Keratinocyte (primary cell): Measurements from ENCODE around the gene TBL1XR1. TPM values are rescaled to one million over a fixed set of nuclear protein-coding genes. Genes with fewer than 3 reads are reported as not detected.
A peak's percentile ranks its signal among the peaks of the same experiment; 100 is the strongest.

Experiments
- DNase-seq: peaks from one replicate; pipeline ENCODE4 v3.0.0-alpha.2; 2011; ENCODE audit warnings: low read depth, missing footprints, low spot score
- FAIRE-seq: peaks from 2 replicates; lab custom pipeline; 2011; peaks lifted over from hg19 to GRCh38; lab: Jason Lieb, UNC
- H2AFZ ChIP-seq: 2 replicates; pipeline ENCODE4 v1.6.0; 2012; ENCODE audit warnings: low read length, control low read depth, inconsistent platforms; ENCODE audit not compliant: control insufficient read depth
- H3K27ac ChIP-seq: 2 replicates; pipeline ENCODE4 v1.5.1; 2011; ENCODE audit warnings: low read length; ENCODE audit not compliant: control insufficient read depth, insufficient read depth
- H3K27me3 ChIP-seq: 3 replicates; pipeline ENCODE4 v1.6.0; 2011; ENCODE audit warnings: low read length; ENCODE audit not compliant: control insufficient read depth, insufficient read depth; ENCODE audit errors: extremely low read depth
- H3K36me3 ChIP-seq, 2 experiments: 2 replicates in 1 of 2; 3 replicates in 1 of 2; pipeline ENCODE4 v1.5.1; 2011; ENCODE audit warnings: low read length in 2 of 2, mild to moderate bottlenecking in 1 of 2; ENCODE audit not compliant: control insufficient read depth in 2 of 2, insufficient read depth in 2 of 2; ENCODE audit errors: extremely low read depth in 1 of 2
- H3K4me1 ChIP-seq: 3 replicates; pipeline ENCODE4 v1.5.1; 2011; ENCODE audit warnings: low read length; ENCODE audit not compliant: control insufficient read depth, insufficient read depth; ENCODE audit errors: extremely low read depth
- H3K4me2 ChIP-seq: 3 replicates; pipeline ENCODE4 v1.6.0; 2011; ENCODE audit warnings: low read depth, low read length; ENCODE audit not compliant: control insufficient read depth, insufficient read depth; ENCODE audit errors: extremely low read depth
- H3K4me3 ChIP-seq, 3 experiments: fragments of 200-600 bp in 1 of 3; sonication (generic) in 1 of 3; 2 replicates in 2 of 3; 3 replicates in 1 of 3; pipeline ENCODE4 v1.5.1; 2011 to 2016; ENCODE audit warnings: low read length in 3 of 3, mild to moderate bottlenecking in 3 of 3, control low read depth in 2 of 3, inconsistent platforms in 1 of 3, low read depth in 1 of 3, mixed read lengths in 1 of 3, mixed run types in 1 of 3, moderate library complexity in 1 of 3; ENCODE audit not compliant: control insufficient read depth in 2 of 3, insufficient read depth in 2 of 3; ENCODE audit errors: extremely low read depth in 1 of 3
- H3K79me2 ChIP-seq: 2 replicates; pipeline ENCODE4 v1.6.0; 2012; ENCODE audit warnings: low read length; ENCODE audit not compliant: control insufficient read depth, insufficient read depth
- H3K9ac ChIP-seq: 3 replicates; pipeline ENCODE4 v1.6.0; 2011; ENCODE audit warnings: low read length; ENCODE audit not compliant: control insufficient read depth, insufficient read depth; ENCODE audit errors: extremely low read depth
- H3K9me1 ChIP-seq: 3 replicates; pipeline ENCODE4 v1.6.0; 2011; ENCODE audit warnings: low read length; ENCODE audit not compliant: control insufficient read depth, insufficient read depth; ENCODE audit errors: extremely low read depth
- H3K9me3 ChIP-seq: 2 replicates; pipeline ENCODE4 v1.5.1; 2012; ENCODE audit warnings: low read depth, low read length; ENCODE audit not compliant: control insufficient read depth
- H4K20me1 ChIP-seq: 3 replicates; pipeline ENCODE4 v1.6.0; 2011; ENCODE audit warnings: low read length; ENCODE audit not compliant: control insufficient read depth, insufficient read depth; ENCODE audit errors: extremely low read depth
- CTCF ChIP-seq, 3 experiments: IDR thresholded peaks in 1 of 3; conservative IDR thresholded peaks in 1 of 3; optimal IDR thresholded peaks in 1 of 3; 2 replicates in 2 of 3; 3 replicates in 1 of 3; pipeline versions ENCODE3 to v1.5.1; 2011; ENCODE audit warnings: low read length in 3 of 3, mild to moderate bottlenecking in 3 of 3, moderate library complexity in 2 of 3, control low read depth in 1 of 3, inconsistent platforms in 1 of 3; ENCODE audit not compliant: insufficient read depth in 2 of 3; ENCODE audit errors: extremely low read depth in 1 of 3
- EZH2 ChIP-seq: IDR thresholded peaks from one replicate; pipeline ENCODE4 v1.6.1; 2012; ENCODE audit warnings: inconsistent platforms, mild to moderate bottlenecking, low read length, moderate library complexity
- dilution Hi-C: fragments of 300-500 bp; cut with MboI; formaldehyde crosslinking; loops from one replicate; pipeline ENCODE4 v1.7.0; 2020; ENCODE audit warnings: low sequenced_read_pairs; ENCODE audit not compliant: extremely low pct_ligation_motif_present
- polyA plus RNA-seq, 5 experiments: library from polyadenylated mRNA; depleted of rRNA in 3 of 5; stranded (reverse) in 3 of 5; stranded (forward) in 1 of 5; unstranded in 1 of 5; fragments of >200 nt; gene quantifications; 1 replicate in 1 of 5; 2 replicates in 3 of 5; 3 replicates in 1 of 5; pipeline versions ENCODE4 v1.2.1 to v1.2.3, GENCODE V29; 2011 to 2012; ENCODE audit warnings: missing spikeins in 2 of 5, low read depth in 1 of 5, low replicate concordance in 1 of 5

Gene TBL1XR1
- polyA plus RNA-seq, 1 donor (not counting 4 experiments of a cell fraction or from before 2014, with no cell fraction given), result 169 TPM

GRCh38 chr3:177114253-177114652, 83.0 kb downstream of the TBL1XR1 start:
- FAIRE-seq (no peak), DNase-seq (no peak)
- peaks cover 0 to 1% of the 10 kb centered on the region in 2 experiments for H3K36me3 ChIP-seq
- H3K27me3 ChIP-seq, result no peaks in the 10 kb centered on the region
- H3K4me2 ChIP-seq, result no peak overlapping the region
- no peaks in the 10 kb centered on the region for H3K9me3 ChIP-seq
- H3K9me1 ChIP-seq, result peaks cover 3% of the 10 kb centered on the region
- no peak overlapping the region for H3K9ac ChIP-seq
- no peak for TF ChIP-seq CTCF (optimal IDR thresholded peaks at IDR 0.05 in 1 of 3, IDR thresholded peaks at IDR 0.05 in 1 of 3, conservative IDR thresholded peaks at IDR 0.05 in 1 of 3; ENCODE audit: extremely low read depth in 1 of 3, insufficient read depth in 2 of 3, low read length in 3 of 3)
- TF ChIP-seq EZH2, result no peak
- no peak overlapping the region for H2AFZ ChIP-seq
- peaks cover 99% of the 10 kb centered on the region for H3K79me2 ChIP-seq
- peaks cover 6% of the 10 kb centered on the region for H4K20me1 ChIP-seq
- H3K4me1 ChIP-seq, result peaks cover 12% of the 10 kb centered on the region
- no peak overlapping the region for H3K27ac ChIP-seq
- dilution Hi-C loops, result no loop called here
- no peak overlapping the region for H3K4me3 ChIP-seq

DNA sequence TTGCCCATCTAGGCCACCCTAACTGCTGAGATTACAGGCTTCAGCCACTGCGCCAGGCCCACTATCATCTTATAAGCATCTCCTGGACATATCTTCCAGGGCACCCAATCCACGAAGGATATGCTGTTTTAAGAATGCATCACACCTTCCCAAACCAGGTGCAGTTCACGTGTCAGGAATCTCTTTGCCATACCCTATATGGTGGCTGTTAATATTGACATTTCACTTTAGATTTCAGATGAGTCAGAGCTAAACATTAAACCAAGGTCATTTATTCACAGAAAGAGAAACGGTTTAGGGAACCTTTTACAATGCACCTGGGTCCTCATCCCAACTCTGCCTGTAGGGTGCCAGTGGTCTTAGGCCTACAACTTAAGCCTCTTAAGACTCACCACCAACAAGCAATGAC, 85.7 kb downstream of the TBL1XR1 start:
- peaks cover 15% of the 10 kb centered on the region for H3K4me1 ChIP-seq
- H4K20me1 ChIP-seq, result peaks cover 6% of the 10 kb centered on the region
- H3K9me1 ChIP-seq, result peaks cover 3% of the 10 kb centered on the region
- no peaks in the 10 kb centered on the region for H3K9me3 ChIP-seq
- no peak overlapping the region for H3K4me2 ChIP-seq
- no peak for DNase-seq
- FAIRE-seq, result no peak
- H3K36me3 ChIP-seq, result peaks cover 0 to 1% of the 10 kb centered on the region in 2 experiments
- no peak overlapping the region for H3K4me3 ChIP-seq
- no peaks in the 10 kb centered on the region for H3K27me3 ChIP-seq
- H3K79me2 ChIP-seq, result peaks cover 96% of the 10 kb centered on the region
- H3K27ac ChIP-seq, result peak overlapping the region; percentile 2
- no peak overlapping the region for H3K9ac ChIP-seq
- H2AFZ ChIP-seq, result no peak overlapping the region
- TF ChIP-seq CTCF (optimal IDR thresholded peaks at IDR 0.05 in 1 of 3, IDR thresholded peaks at IDR 0.05 in 1 of 3, conservative IDR thresholded peaks at IDR 0.05 in 1 of 3; ENCODE audit: extremely low read depth in 1 of 3, insufficient read depth in 2 of 3, low read length in 3 of 3) (no peak), EZH2 (no peak)
- dilution Hi-C loops, result no loop called here
